Measurements from ENCODE around the gene FAM210A. TPM values are rescaled to one million over a fixed set of nuclear protein-coding genes. Genes with fewer than 3 reads are reported as not detected.
A peak's percentile ranks its signal among the peaks of the same experiment; 100 is the strongest.

Gene FAM210A
- total RNA-seq, 2 experiments from 2014 or later: 46.8 to 56.4 TPM

GRCh38 chr18:13661779-13662256 is 64.5 kb downstream of the FAM210A start:
- intact Hi-C loops (cut with DNase I, micrococcal nuclease): loop anchor here in 1 of 2 experiments (10.0 kb wide), 1 partner anchor 143 kb away; no protein-coding TSS in a partner anchor
- peaks cover 7% of the 10 kb centered on the region for H3K4me1 Mint-ChIP-seq
- no peaks in the 10 kb centered on the region for H3K9me3 Mint-ChIP-seq (ENCODE audit: low read depth)
- ChIA-PET POLR2A (no interaction called here), CTCF (interaction anchor here (0.5 to 0.6 kb wide), 2 partner anchors 10 to 162 kb away, joined by 3 read pairs; partner anchors contain the start of gene MC5R)
- H3K4me3 Mint-ChIP-seq: no peak overlapping the region
- H3K27me3 Mint-ChIP-seq: no peaks in the 10 kb centered on the region
- ATAC-seq (no peak), DNase-seq (no peak)
- no peak overlapping the region for H3K27ac Mint-ChIP-seq
- peaks cover 15% of the 10 kb centered on the region for H3K36me3 Mint-ChIP-seq (ENCODE audit: low read depth)

GRCh38 chr18:13661051-13661778 is 65.1 kb downstream of the FAM210A start:
- Mint-ChIP-seq H3K27me3 (no peaks in the 10 kb centered on the region), H3K27ac (no peak overlapping the region), H3K9me3 (ENCODE audit: low read depth) (no peaks in the 10 kb centered on the region), H3K36me3 (ENCODE audit: low read depth) (peaks cover 12% of the 10 kb centered on the region), H3K4me3 (no peak overlapping the region), H3K4me1 (peaks cover 7% of the 10 kb centered on the region)
- POLR2A ChIA-PET: no interaction called here
- DNase-seq (no peak), ATAC-seq (no peak)
- intact Hi-C loops (cut with DNase I, micrococcal nuclease): loop anchor here in 1 of 2 experiments (10.0 kb wide), 1 partner anchor 144 kb away; no protein-coding TSS in a partner anchor
- CTCF ChIA-PET: interaction anchor here (0.7 kb wide), 1 partner anchor 656 kb away, joined by 3 read pairs; no protein-coding TSS in a partner anchor

DNA sequence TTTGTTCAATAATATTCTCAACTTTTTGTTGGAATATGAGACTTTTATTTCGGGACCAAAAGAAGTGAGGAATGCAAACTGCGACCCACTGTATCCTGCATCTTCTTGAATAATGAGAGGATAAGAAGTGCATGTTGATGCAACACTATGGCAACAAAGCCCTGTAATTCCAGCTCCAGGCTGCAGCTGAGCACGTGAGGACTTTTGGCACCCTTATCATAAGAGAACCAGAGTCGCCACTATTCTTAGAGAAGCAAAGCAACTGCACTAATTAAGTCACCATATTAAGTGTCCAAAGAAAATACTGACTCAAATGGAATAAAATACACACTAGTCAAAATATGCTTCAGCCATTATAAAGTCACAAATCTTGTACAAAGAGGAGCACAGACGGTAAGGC is 65.8 kb downstream of the FAM210A start:
- H3K4me1 Mint-ChIP-seq: peaks cover 7% of the 10 kb centered on the region
- DNase-seq (no peak), ATAC-seq (no peak)
- no peaks in the 10 kb centered on the region for H3K9me3 Mint-ChIP-seq (ENCODE audit: low read depth)
- H3K27me3 Mint-ChIP-seq: no peaks in the 10 kb centered on the region
- ChIA-PET CTCF (no interaction called here), POLR2A (no interaction called here)
- peaks cover 12% of the 10 kb centered on the region for H3K36me3 Mint-ChIP-seq (ENCODE audit: low read depth)
- H3K27ac Mint-ChIP-seq: no peak overlapping the region
- intact Hi-C loops (cut with DNase I, micrococcal nuclease): loop anchor here in 1 of 2 experiments (10.0 kb wide), 1 partner anchor 144 kb away; no protein-coding TSS in a partner anchor
- H3K4me3 Mint-ChIP-seq: no peak overlapping the region

DNA sequence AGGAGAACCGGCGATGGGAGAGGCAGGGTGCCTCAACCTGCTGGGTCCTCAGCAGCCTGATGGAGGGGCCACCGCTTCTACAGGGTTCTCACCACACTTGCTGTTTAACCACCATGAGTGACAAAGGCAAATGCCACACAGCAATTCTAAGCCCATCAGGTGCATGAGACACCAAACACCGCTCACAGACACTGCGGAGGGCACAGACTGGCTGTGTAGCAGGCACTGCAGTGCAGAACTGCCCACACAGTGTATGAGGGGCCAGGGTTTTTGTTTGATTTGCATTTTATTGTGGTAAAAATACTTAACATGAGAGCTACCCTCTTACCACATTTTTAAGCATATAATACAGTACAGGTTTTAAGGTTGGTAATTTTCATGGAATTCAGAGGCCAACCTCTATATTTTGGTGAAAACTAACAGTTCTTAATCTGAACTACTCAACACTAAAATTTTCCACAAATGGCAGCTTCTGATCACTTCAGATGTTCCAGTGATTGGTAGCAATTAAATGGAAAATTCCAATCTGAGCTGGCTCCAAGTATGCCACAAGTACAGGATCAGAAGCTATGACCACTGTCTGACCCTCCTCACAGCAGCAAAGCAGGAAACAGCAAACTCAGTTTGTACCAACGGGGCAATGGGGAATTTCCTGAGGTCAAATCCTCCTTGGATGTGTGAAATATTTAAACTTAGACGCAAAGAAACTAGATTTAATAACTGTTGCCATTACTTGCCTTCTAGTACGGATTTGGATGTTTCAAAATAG is 67.7 kb downstream of the FAM210A start:
- Mint-ChIP-seq H3K27ac (no peak overlapping the region), H3K4me1 (peaks cover 7% of the 10 kb centered on the region), H3K36me3 (ENCODE audit: low read depth) (peaks cover 9% of the 10 kb centered on the region), H3K4me3 (no peak overlapping the region), H3K27me3 (no peaks in the 10 kb centered on the region), H3K9me3 (ENCODE audit: low read depth) (no peaks in the 10 kb centered on the region)
- CTCF ChIA-PET: interaction anchor here (0.6 kb wide), 1 partner anchor 42 kb away, joined by 3 read pairs; no protein-coding TSS in a partner anchor
- intact Hi-C loops (cut with DNase I, micrococcal nuclease): no loop called here
- peak; percentile 11 for DNase-seq
- ATAC-seq: peak; percentile 26
- POLR2A ChIA-PET: no interaction called here

DNA sequence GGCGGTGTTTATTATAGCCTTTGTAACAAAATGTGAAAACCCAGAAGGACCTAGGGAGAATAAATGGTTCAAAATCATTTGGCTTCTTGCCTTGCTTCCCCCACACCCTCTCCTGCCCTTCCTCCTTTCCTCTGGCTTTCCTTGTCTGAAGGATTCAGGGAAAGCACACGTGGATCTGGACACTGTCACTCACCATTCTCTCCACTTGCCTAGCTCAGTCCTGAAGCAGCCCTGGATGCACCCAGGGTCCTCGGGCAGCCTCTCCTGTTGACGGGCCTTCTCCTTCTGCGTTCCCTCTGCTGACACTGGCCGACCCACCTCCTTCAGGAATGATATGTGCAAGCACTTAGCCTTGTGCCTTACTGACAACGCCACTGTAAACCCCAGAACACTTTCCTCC is 68.4 kb downstream of the FAM210A start:
- DNase-seq (no peak), ATAC-seq (no peak)
- Mint-ChIP-seq H3K9me3 (ENCODE audit: low read depth) (no peaks in the 10 kb centered on the region), H3K27me3 (no peaks in the 10 kb centered on the region), H3K4me1 (peaks cover 7% of the 10 kb centered on the region), H3K4me3 (no peak overlapping the region), H3K36me3 (ENCODE audit: low read depth) (peaks cover 6% of the 10 kb centered on the region), H3K27ac (no peak overlapping the region)
- POLR2A ChIA-PET: no interaction called here
- intact Hi-C loops (cut with DNase I, micrococcal nuclease): no loop called here
- CTCF ChIA-PET: no interaction called here

GRCh38 chr18:13653746-13654433 is 72.5 kb downstream of the FAM210A start:
- POLR2A ChIA-PET: no interaction called here
- ATAC-seq (no peak), DNase-seq (no peak)
- intact Hi-C loops (cut with DNase I, micrococcal nuclease): no loop called here
- H3K4me1 Mint-ChIP-seq: peaks cover 4% of the 10 kb centered on the region
- no peaks in the 10 kb centered on the region for H3K27me3 Mint-ChIP-seq
- H3K4me3 Mint-ChIP-seq: no peak overlapping the region
- no peaks in the 10 kb centered on the region for H3K9me3 Mint-ChIP-seq (ENCODE audit: low read depth)
- CTCF ChIA-PET: no interaction called here
- no peaks in the 10 kb centered on the region for H3K36me3 Mint-ChIP-seq (ENCODE audit: low read depth)
- no peak overlapping the region for H3K27ac Mint-ChIP-seq

DNA sequence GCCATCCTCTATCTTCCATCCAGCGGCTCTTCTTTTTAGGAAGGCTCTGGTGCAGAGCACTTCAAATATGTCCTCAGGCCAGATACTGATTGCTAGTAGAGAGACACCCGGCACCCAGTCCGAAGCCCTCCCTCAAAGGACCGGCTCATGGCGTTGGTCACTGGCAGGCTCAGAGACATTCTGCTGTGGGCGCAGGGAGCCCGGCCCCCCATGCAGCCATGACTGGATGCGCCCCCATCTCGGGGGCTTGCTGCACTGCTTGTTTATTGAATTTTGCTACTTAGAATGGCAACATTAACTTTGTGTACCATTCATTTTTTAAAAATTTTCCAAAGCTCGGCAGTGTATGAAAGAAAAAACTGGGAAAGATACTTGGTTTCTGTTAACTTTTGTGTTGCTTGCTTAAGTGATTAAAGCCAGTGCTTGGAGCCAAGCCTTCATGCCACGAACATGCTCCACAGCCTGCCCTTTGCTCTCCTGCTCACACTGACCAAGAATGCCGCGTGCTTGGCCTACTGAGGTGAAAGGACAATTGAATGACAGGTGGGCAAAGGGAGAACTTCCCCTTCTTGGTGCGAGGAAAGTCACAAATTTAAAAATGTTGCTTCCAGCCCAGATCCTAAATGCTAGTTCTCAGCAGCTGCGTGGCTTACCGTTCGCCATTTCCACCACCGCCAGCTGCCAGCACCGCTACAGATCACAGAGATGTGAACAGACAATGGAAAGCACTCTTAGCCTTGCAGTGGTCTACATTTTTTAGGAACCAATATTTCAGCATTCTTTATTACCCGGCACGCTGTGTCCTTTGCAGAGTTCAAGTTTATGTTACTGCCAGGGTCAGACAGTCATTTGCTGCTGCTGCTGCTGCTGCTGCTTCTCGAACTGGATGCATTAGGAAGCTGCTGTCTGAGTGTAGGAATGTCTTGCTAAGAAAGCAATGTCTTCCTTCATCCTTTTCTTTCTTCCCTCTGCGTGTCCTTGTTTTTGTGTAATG is 76.7 kb downstream of the FAM210A start:
- H3K27ac Mint-ChIP-seq: no peak overlapping the region
- no peaks in the 10 kb centered on the region for H3K9me3 Mint-ChIP-seq (ENCODE audit: low read depth)
- intact Hi-C loops (cut with DNase I, micrococcal nuclease): no loop called here
- peaks cover 9% of the 10 kb centered on the region for H3K36me3 Mint-ChIP-seq (ENCODE audit: low read depth)
- POLR2A ChIA-PET: no interaction called here
- no peak for ATAC-seq
- H3K4me1 Mint-ChIP-seq: no peaks in the 10 kb centered on the region
- H3K4me3 Mint-ChIP-seq: no peak overlapping the region
- no peak for DNase-seq
- CTCF ChIA-PET: no interaction called here
- no peaks in the 10 kb centered on the region for H3K27me3 Mint-ChIP-seq

GRCh38 chr18:13647761-13648160 is 78.6 kb downstream of the FAM210A start:
- Mint-ChIP-seq H3K9me3 (ENCODE audit: low read depth) (no peaks in the 10 kb centered on the region), H3K4me1 (no peaks in the 10 kb centered on the region), H3K36me3 (ENCODE audit: low read depth) (peaks cover 9% of the 10 kb centered on the region), H3K4me3 (no peak overlapping the region), H3K27me3 (no peaks in the 10 kb centered on the region), H3K27ac (no peak overlapping the region)
- no peak for ATAC-seq
- CTCF ChIA-PET: interaction anchor here (1.0 kb wide), 1 partner anchor 103 kb away, joined by 3 read pairs; no protein-coding TSS in a partner anchor
- no peak for DNase-seq
- POLR2A ChIA-PET: no interaction called here
- intact Hi-C loops (cut with DNase I, micrococcal nuclease): no loop called here

GRCh38 chr18:13646633-13647032 is 79.7 kb downstream of the FAM210A start:
- intact Hi-C loops (cut with DNase I, micrococcal nuclease): no loop called here
- ChIA-PET POLR2A (no interaction called here), CTCF (interaction anchor here (1.0 kb wide), 1 partner anchor 104 kb away, joined by 3 read pairs; no protein-coding TSS in a partner anchor)
- H3K27me3 Mint-ChIP-seq: no peaks in the 10 kb centered on the region
- H3K9me3 Mint-ChIP-seq (ENCODE audit: low read depth): no peaks in the 10 kb centered on the region
- H3K4me1 Mint-ChIP-seq: no peaks in the 10 kb centered on the region
- ATAC-seq: no peak
- no peak for DNase-seq
- H3K36me3 Mint-ChIP-seq (ENCODE audit: low read depth): peaks cover 9% of the 10 kb centered on the region
- H3K4me3 Mint-ChIP-seq: no peak overlapping the region
- H3K27ac Mint-ChIP-seq: no peak overlapping the region

DNA sequence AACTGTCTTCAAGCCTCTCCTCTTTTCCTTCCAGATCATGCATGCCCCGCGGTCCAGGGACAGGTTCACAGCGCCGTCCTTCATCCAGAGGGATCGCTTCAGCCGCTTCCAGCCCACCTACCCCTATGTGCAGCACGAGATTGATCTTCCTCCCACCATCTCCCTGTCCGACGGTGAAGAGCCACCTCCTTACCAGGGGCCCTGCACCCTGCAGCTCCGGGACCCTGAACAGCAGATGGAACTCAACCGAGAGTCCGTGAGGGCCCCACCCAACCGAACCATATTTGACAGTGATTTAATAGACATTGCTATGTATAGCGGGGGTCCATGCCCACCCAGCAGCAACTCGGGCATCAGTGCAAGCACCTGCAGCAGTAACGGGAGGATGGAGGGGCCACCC is 81.3 kb downstream of the FAM210A start:
- intact Hi-C loops (cut with DNase I, micrococcal nuclease): no loop called here
- CTCF ChIA-PET: no interaction called here
- no peak overlapping the region for H3K4me3 Mint-ChIP-seq

More for the DNA sequence above, 81.3 kb downstream of the FAM210A start:
- POLR2A ChIA-PET: interaction anchor here (0.7 kb wide), 1 partner anchor 372 kb away, joined by 3 read pairs; no protein-coding TSS in a partner anchor
- Mint-ChIP-seq H3K27ac (no peak overlapping the region), H3K9me3 (ENCODE audit: low read depth) (no peaks in the 10 kb centered on the region), H3K36me3 (ENCODE audit: low read depth) (peaks cover 11% of the 10 kb centered on the region), H3K4me1 (no peaks in the 10 kb centered on the region), H3K27me3 (no peaks in the 10 kb centered on the region)
- ATAC-seq (no peak), DNase-seq (no peak)
